Naive B cell (primary cell): ENCODE measurements around the gene LTBP2. TPM values are rescaled to one million over a fixed set of nuclear protein-coding genes. Genes with fewer than 3 reads are reported as not detected.

Experiments
- ATAC-seq, 2 donors: fragments of 150-1000 bp; cut with Tn5 transposase; 2 replicates each; pipeline ENCODE4 v1.10.0; 2021; ENCODE audit warnings: low read depth in 2 of 2, mild to moderate bottlenecking in 2 of 2, moderate library complexity in 2 of 2
- DNase-seq: peaks from one replicate; pipeline ENCODE4 v3.0.0; 2022
- H3K27ac Mint-ChIP-seq, 6 donors: one replicate each; pipeline ENCODE4 v1.8.0; 2020 to 2022; ENCODE audit warnings: mild to moderate bottlenecking in 6 of 6, mixed read lengths in 6 of 6, moderate library complexity in 5 of 6, inconsistent platforms in 2 of 6
- H3K27me3 Mint-ChIP-seq, 3 donors: one replicate each; pipeline ENCODE4 v1.8.0; 2021 to 2022; ENCODE audit warnings: mixed read lengths in 3 of 3, mild to moderate bottlenecking in 1 of 3
- H3K36me3 Mint-ChIP-seq, 2 donors: one replicate each; pipeline ENCODE4 v1.8.0; 2020 to 2022; ENCODE audit warnings: mixed read lengths in 2 of 2, inconsistent platforms in 1 of 2, mild to moderate bottlenecking in 1 of 2
- H3K4me1 Mint-ChIP-seq, 3 donors: one replicate each; pipeline ENCODE4 v1.8.0; 2020 to 2022; ENCODE audit warnings: mixed read lengths in 3 of 3, inconsistent platforms in 1 of 3, mild to moderate bottlenecking in 1 of 3, moderate library complexity in 1 of 3
- H3K4me3 Mint-ChIP-seq, 8 donors: one replicate each; pipeline ENCODE4 v1.8.0; 2020 to 2022; ENCODE audit warnings: mild to moderate bottlenecking in 8 of 8, mixed read lengths in 8 of 8, moderate library complexity in 8 of 8, inconsistent platforms in 2 of 8
- H3K9me3 Mint-ChIP-seq, 7 donors: one replicate each; pipeline ENCODE4 v1.8.0; 2020 to 2022; ENCODE audit warnings: mixed read lengths in 7 of 7, mild to moderate bottlenecking in 5 of 7, inconsistent platforms in 2 of 7, moderate library complexity in 1 of 7
- polyA plus RNA-seq, 6 donors: library from polyadenylated mRNA; unstranded; fragments of 300-500 nt; fragmentation: Illumina TruSeq; gene quantifications; one replicate each; pipeline ENCODE4 v1.2.3, GENCODE V29; 2021; ENCODE audit warnings: low read depth in 6 of 6

LTBP2 gene
- polyA plus RNA-seq, 6 donors from 2014 or later, result 0.09 to 0.86 (median 0.17) TPM

DNA sequence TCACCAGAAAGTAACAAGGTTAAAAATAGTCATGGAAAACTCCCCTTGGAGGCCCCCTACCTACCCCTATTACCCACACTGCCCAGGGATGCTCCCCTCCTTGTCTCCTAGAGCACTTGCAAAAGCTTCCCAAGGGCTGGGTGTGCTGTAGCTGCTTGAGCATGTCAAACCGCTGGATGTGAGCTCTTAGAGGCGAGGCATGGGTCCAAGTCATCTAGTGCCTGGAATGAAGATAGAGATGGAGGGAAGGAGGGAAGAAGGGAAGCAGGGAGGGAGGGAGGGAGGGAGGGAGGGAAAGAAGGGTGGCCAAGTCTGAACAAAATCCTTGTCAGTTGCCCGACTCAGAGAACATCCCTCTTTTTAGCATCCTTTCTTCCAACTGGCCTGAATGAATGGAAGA is 43.1 kb downstream of the LTBP2 start:
- no peak overlapping the region for H3K27ac Mint-ChIP-seq
- peaks cover 4 to 6% (median 5%) of the 10 kb centered on the region in 3 donors for H3K4me1 Mint-ChIP-seq
- no peaks in the 10 kb centered on the region for H3K9me3 Mint-ChIP-seq
- DNase-seq, result no peak
- no peak overlapping the region for H3K4me3 Mint-ChIP-seq
- peaks cover 6 to 23% (median 21%) of the 10 kb centered on the region in 3 donors for H3K27me3 Mint-ChIP-seq
- ATAC-seq, result no peak
- H3K36me3 Mint-ChIP-seq, result no peaks in the 10 kb centered on the region

DNA sequence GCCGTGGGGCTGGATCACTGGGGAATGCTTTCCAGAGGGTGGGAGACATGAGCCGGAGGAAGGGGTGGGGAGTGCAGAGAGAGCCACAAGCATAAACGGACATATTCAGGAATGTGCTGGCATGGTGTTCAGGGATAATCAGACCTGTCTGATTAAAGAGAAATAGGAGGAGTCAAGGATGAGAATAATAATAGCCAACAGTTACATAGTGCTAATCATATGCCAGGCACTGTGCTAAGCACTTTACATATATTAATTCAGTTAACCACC is 43.7 kb downstream of the LTBP2 start:
- Mint-ChIP-seq H3K36me3 (no peaks in the 10 kb centered on the region), H3K27me3 (peaks cover 6 to 21% (median 18%) of the 10 kb centered on the region in 3 donors), H3K4me1 (peaks cover 4 to 6% (median 5%) of the 10 kb centered on the region in 3 donors), H3K27ac (no peak overlapping the region), H3K4me3 (no peak overlapping the region), H3K9me3 (no peaks in the 10 kb centered on the region)
- no peak for ATAC-seq
- no peak for DNase-seq

DNA sequence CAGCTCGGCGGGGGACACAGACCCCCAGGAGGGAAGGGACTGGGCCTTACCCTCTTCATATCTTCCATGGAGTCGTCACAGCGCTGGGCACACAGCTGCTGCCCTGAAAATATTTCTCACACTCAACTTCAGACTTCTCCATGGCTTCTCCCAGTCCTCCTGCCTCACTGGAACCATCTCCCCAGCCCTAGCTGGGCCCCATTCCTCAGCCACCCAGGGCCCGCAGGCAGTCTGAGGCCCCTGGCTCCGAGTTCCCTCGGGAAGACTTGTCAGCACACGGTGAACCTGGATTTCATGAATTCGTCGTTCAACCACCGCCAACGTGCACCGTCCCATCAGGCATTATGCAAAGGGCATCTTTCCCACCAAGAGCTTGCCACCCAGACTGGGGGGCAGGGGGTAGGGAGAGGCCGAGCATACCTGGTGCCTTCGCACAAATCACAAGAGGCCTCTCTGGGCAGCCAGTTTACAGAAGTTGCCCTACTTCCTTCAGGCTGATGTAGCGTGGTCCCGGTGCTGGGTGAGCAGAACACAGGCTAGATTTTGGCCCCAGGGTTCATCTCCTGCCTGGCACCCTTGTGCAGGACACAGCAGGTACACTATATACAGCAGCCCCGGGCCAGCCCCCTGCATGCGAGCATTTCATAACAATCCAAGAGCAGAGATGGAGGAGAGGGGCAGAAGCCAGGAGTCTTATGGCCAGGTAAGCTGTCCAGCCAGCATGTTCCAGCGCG is 44.2 kb downstream of the LTBP2 start:
- ATAC-seq (no peak), DNase-seq (no peak)
- peak overlapping the region in 1 of 6 donors; percentile 39 for H3K27ac Mint-ChIP-seq
- peaks cover 6 to 19% (median 17%) of the 10 kb centered on the region in 3 donors for H3K27me3 Mint-ChIP-seq
- no peaks in the 10 kb centered on the region for H3K36me3 Mint-ChIP-seq
- no peak overlapping the region for H3K4me3 Mint-ChIP-seq
- no peaks in the 10 kb centered on the region for H3K9me3 Mint-ChIP-seq
- peaks cover 4 to 6% (median 5%) of the 10 kb centered on the region in 3 donors for H3K4me1 Mint-ChIP-seq

- peaks cover 5 to 13% (median 11%) of the 10 kb centered on the region in 3 donors for H3K27me3 Mint-ChIP-seq
- H3K36me3 Mint-ChIP-seq, result no peaks in the 10 kb centered on the region
- H3K9me3 Mint-ChIP-seq, result no peaks in the 10 kb centered on the region
- H3K4me1 Mint-ChIP-seq, result peaks cover 4% of the 10 kb centered on the region in 3 donors
- DNase-seq (no peak), ATAC-seq (no peak)
- no peak overlapping the region for H3K27ac Mint-ChIP-seq
- H3K4me3 Mint-ChIP-seq, result no peak overlapping the region
Measured at GRCh38 chr14:74567219-74567618, 44.8 kb downstream of the LTBP2 start.

GRCh38 chr14:74566174-74567141 is 45.6 kb downstream of the LTBP2 start:
- H3K4me3 Mint-ChIP-seq, result no peak overlapping the region
- no peaks in the 10 kb centered on the region for H3K4me1 Mint-ChIP-seq
- DNase-seq (no peak), ATAC-seq (no peak)
- peak overlapping the region in 1 of 6 donors; percentile 47 for H3K27ac Mint-ChIP-seq
- no peaks in the 10 kb centered on the region for H3K9me3 Mint-ChIP-seq
- no peaks in the 10 kb centered on the region for H3K36me3 Mint-ChIP-seq
- H3K27me3 Mint-ChIP-seq, result peaks cover 0 to 8% (median 3%) of the 10 kb centered on the region in 3 donors

DNA sequence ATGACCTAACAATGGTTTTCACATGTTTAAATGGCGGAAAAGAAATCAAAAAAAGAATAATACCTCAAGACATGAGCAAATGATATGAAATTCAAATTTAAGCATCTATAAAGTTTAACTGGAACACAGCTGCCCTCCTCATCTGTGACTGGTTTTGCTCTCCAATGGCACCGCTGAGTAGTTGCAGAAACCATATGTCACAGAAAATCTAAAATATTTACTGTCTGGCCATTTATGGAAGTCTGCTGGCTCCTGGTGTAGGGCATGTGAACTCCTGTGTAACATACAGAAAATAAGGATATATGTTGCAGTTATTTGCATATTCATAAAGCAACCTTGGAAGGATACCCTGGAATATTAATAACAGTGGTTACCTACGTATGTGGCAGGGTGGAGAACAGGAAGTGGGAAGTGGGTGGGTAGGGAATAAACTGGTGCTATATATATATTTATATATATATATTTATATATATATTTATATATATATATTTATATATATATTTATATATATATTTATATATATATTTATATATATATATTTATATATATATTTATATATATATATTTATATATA is 48.4 kb downstream of the LTBP2 start:
- DNase-seq (no peak), ATAC-seq (no peak)
- Mint-ChIP-seq H3K4me3 (no peak overlapping the region), H3K36me3 (no peaks in the 10 kb centered on the region), H3K27ac (peak overlapping the region in 2 of 6 donors; percentile 48 to 79), H3K27me3 (peaks cover 0 to 8% (median 0%) of the 10 kb centered on the region in 3 donors), H3K4me1 (no peaks in the 10 kb centered on the region), H3K9me3 (no peaks in the 10 kb centered on the region)

GRCh38 chr14:74563233-74563585 is 48.8 kb downstream of the LTBP2 start:
- DNase-seq (no peak), ATAC-seq (no peak)
- Mint-ChIP-seq H3K27ac (peak overlapping the region in 1 of 6 donors; percentile 79), H3K9me3 (no peaks in the 10 kb centered on the region), H3K4me1 (no peaks in the 10 kb centered on the region), H3K4me3 (no peak overlapping the region), H3K27me3 (peaks cover 0 to 8% (median 0%) of the 10 kb centered on the region in 3 donors), H3K36me3 (no peaks in the 10 kb centered on the region)

DNA sequence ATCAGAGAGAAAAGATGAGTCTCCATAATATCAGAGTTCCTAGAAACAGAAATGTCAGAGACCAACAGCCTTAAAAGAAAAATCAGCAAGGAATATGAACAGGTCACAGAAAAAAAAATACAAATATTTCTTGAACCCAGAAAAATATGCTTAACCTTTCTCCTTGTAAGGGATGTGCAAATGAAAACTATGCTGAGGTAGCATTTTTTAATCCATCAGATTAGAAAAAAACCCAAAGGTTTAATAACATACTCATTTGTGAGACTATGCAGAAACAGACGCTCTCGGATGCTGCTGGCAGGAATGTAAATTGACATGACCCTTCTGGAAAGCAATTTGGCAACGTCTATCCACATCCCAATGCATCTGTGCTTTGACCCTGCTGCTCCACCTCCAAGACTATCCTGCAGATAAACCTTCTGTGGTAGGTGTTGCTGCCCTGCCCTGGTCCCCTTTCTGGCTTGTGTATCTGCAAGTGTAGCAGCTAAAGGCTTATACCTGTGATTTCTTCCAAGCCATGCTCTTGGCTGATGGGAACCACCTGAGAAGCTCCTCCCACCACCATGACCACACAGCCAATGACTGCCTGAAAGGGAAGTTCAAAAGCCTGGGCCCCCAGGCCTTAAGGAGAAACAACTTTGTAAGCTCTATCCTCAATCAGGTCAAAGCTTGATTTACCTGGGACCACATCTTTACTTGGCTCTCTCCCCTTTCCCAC is 49.4 kb downstream of the LTBP2 start:
- DNase-seq, result no peak
- Mint-ChIP-seq H3K4me3 (no peak overlapping the region), H3K4me1 (no peaks in the 10 kb centered on the region), H3K36me3 (no peaks in the 10 kb centered on the region), H3K9me3 (no peaks in the 10 kb centered on the region), H3K27me3 (peaks cover 0 to 8% (median 0%) of the 10 kb centered on the region in 3 donors), H3K27ac (no peak overlapping the region)
- ATAC-seq, result no peak

DNA sequence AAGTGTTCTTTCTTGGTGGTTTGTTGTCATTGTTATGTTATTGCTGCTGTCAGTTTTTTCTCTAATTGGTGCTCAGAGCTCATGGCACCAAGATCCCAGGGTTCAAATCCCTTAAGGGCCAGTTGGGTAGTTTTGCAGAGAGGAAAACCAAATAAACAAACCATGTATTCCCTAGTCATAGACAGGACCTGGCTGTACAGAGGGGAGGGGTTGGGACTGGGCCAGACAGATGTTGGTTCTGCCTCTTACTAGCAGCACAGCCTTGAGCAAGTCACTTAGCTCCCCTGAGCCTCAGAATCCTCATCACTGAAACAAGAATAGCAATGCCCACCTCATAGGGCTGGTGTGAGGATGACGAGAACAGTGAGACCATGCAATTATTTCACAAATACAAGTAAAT is 53.4 kb downstream of the LTBP2 start:
- Mint-ChIP-seq H3K27me3 (no peaks in the 10 kb centered on the region), H3K4me3 (no peak overlapping the region), H3K9me3 (peaks cover 0 to 2% (median 0%) of the 10 kb centered on the region in 7 donors), H3K27ac (no peak overlapping the region), H3K4me1 (peaks cover 0 to 6% (median 4%) of the 10 kb centered on the region in 3 donors), H3K36me3 (no peaks in the 10 kb centered on the region)
- ATAC-seq (no peak), DNase-seq (no peak)

DNA sequence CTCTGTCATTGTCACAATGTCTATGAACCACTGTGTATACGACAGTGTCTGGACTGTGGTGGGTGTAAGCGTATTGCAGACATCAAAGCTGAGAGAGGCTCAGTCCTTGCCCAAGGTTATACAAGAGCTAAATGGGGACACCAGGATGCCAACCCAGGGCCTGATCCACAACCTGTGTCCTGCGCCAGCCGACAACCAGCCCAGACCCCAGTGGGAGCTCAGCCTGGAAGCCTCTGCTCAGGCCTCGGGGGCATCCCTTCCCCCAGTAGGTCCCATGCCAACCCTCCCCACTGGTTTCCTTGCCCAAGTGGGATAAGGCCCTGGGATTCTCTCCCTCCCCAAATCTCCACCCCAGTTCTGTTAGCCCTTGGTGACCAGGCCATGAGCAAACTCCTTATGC is 54.3 kb downstream of the LTBP2 start:
- Mint-ChIP-seq H3K36me3 (no peaks in the 10 kb centered on the region), H3K4me1 (peaks cover 0 to 6% (median 4%) of the 10 kb centered on the region in 3 donors), H3K27ac (peak overlapping the region in 1 of 6 donors; percentile 54), H3K9me3 (peaks cover 0 to 2% (median 0%) of the 10 kb centered on the region in 7 donors), H3K27me3 (no peaks in the 10 kb centered on the region), H3K4me3 (no peak overlapping the region)
- DNase-seq (no peak), ATAC-seq (no peak)

GRCh38 chr14:74555476-74556050 is 56.5 kb downstream of the LTBP2 start:
- Mint-ChIP-seq H3K27me3 (peaks cover 0 to 9% (median 7%) of the 10 kb centered on the region in 3 donors), H3K9me3 (peaks cover 0 to 2% (median 0%) of the 10 kb centered on the region in 7 donors), H3K4me1 (peaks cover 0 to 6% (median 4%) of the 10 kb centered on the region in 3 donors), H3K36me3 (no peaks in the 10 kb centered on the region), H3K27ac (peak overlapping the region in 1 of 6 donors; percentile 66), H3K4me3 (no peak overlapping the region)
- DNase-seq (no peak), ATAC-seq (no peak)

- Mint-ChIP-seq H3K27me3 (peaks cover 0 to 9% (median 7%) of the 10 kb centered on the region in 3 donors), H3K27ac (peak overlapping the region in 1 of 6 donors; percentile 12), H3K4me1 (peaks cover 0 to 6% (median 4%) of the 10 kb centered on the region in 3 donors), H3K36me3 (no peaks in the 10 kb centered on the region), H3K4me3 (no peak overlapping the region), H3K9me3 (peaks cover 0 to 2% (median 0%) of the 10 kb centered on the region in 7 donors)
- ATAC-seq (no peak), DNase-seq (no peak)
Measured at GRCh38 chr14:74554742-74555362, 57.2 kb downstream of the LTBP2 start.
